Dermis blood vessel endothelial cell (primary cell): ENCODE measurements around the gene KDM6A. TPM values are rescaled to one million over a fixed set of nuclear protein-coding genes. Genes with fewer than 3 reads are reported as not detected.
"Not testable (repeated sequence)": the region's sequence is repeated elsewhere in the genome, so short reads cannot be mapped to it uniquely, and the experiment has no call there.

Experiments used
- DNase-seq: peaks from one replicate; pipeline ENCODE4 v3.0.0; 2010
- total RNA-seq: library from RNA; depleted of rRNA; stranded (reverse); fragments of >200 nt; gene quantifications from 2 replicates; pipeline ENCODE4 v1.2.3, GENCODE V29; 2014

Gene KDM6A
- total RNA-seq, 1 donor from 2014 or later = 32.5 TPM

- DNase-seq = no peak
These were observed 94.2 kb downstream of the KDM6A start for GRCh38 chrX:44967221-44967620.

GRCh38 chrX:44970709-44971108 is 97.7 kb downstream of the KDM6A start:
- no peak for DNase-seq

GRCh38 chrX:44971674-44972073 is 98.7 kb downstream of the KDM6A start:
- DNase-seq = no peak

DNA sequence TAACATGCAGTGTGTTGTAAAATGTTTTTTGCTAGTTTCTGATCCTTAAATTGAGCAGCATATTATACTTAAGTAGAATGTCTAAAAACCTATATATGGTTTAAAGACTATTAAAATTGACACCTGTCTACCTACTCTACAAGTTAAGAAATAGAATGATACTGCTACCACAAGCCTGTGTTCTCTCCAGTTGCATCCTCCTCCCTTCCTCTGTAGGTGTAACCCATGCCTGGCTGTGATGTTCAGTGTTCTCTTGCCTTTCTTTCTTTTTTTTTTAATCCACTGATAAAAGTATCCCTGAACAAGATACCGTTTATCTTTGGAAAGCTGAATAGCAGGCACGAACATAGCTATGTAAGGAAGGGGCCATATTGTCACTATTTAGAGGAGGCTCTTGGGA is 99.1 kb downstream of the KDM6A start:
- DNase-seq = no peak

- DNase-seq = no peak
These were observed 100.5 kb downstream of the KDM6A start for GRCh38 chrX:44973420-44973932.

DNA sequence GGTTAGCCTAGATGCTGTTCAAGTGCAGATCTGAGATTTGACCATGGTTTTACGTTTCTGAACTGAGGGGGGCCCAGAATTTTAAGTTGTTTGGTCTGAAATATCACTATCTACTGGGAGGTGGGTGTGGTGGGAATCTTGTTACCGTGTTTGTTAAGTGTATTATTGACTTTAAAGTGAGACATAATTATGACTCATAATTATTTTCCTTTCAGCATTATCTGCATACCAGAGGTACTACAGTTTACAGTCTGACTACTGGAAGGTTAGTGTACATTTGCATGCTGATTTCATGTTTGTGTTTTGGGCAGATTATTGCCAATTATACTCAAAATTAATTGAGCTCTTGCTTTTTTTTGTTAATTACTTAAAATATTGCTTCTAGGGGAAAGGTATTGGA is 101.5 kb downstream of the KDM6A start:
- peak; percentile 45 for DNase-seq

GRCh38 chrX:44975666-44976263 is 102.8 kb downstream of the KDM6A start:
- DNase-seq = peak; percentile 2

- DNase-seq = no peak
These were observed 106.0 kb downstream of the KDM6A start for GRCh38 chrX:44978976-44979375.

GRCh38 chrX:44980403-44980802 is 107.4 kb downstream of the KDM6A start:
- DNase-seq = no peak

DNA sequence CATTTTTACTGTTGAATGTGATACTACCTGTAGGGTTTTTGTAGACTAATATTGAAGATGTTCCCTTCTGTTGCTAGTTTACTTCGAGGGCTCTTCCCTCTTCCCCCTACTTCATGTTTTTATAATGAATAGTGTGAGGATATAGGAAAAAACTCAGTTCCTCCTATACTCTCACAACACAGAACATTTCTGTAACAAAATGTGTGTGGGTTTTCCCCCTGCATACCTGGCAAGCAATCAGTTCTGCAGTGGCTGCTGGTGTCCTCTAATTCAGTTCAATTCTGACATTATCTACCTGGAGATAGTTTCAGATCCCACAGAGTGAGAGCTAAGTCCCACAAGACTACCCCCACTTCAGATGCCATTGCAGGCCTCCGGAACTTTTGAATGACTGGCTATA is 107.9 kb downstream of the KDM6A start:
- DNase-seq = no peak

DNA sequence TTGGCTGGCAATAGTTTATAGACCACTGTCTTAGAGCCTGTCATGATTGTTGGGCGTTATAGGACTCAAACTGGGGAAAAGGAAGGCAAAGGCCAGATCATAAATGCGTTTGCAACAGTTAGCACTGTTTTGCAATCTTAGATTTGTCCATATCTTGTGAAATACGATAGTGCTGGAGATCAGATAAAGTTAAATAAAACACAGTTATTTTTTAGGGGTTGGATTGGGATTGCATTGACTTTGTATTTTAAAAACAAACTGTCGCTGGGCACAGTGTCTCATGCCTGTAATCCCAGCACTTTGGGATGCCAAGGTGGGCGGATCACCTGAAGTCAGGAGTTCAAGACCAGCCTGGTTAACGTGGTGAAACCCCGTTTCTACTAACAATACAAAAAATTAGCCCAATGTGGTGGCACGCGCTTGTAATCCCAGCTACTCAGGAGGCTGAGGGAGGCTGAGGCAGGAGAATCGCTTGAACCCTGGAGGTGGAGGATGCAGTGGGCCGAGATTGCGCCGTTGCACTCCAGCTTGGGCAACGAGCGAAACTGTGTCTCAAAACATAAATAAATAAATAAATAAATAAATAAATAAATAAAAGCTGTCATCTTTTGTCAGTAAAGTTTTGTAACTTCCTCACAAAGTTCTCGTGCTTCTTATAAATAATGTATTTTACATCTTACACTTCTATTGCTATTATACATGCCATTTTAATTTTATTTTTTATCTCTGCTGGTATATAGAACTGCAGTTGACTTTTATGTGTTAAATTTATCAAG is 117.2 kb downstream of the KDM6A start:
- DNase-seq = no peak

GRCh38 chrX:44992775-44993174 is 119.8 kb downstream of the KDM6A start:
- DNase-seq = no peak

- DNase-seq = no peak
These were observed 123.3 kb downstream of the KDM6A start for GRCh38 chrX:44996277-44996676.

DNA sequence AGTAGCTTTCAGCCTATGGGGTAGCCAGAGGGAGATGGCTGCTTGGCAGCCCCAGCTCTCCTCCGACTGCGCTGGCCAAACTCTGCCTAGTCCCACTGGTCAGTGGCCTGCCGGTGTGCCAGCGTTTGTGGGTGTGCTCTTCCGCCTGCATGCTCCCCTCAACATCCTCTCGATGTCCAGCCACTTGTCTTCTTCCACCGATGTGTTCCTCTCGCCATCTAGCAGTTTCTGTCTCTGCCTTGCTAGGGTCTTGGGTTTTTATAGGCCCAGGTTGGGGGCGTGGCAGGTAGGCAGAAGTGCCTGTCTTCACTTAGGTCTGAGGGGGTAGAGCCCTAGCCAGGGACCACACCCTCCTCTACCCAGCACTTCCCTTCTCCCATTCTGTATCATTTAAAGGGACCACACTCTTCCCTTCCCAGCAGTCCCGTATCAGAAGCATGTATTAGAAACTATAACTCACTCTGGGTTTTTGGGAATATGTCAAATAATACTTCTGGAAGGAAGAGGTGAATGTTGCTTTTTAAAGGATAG is 124.4 kb downstream of the KDM6A start:
- no peak for DNase-seq

GRCh38 chrX:44997888-44998287 is 124.9 kb downstream of the KDM6A start:
- DNase-seq = no peak

DNA sequence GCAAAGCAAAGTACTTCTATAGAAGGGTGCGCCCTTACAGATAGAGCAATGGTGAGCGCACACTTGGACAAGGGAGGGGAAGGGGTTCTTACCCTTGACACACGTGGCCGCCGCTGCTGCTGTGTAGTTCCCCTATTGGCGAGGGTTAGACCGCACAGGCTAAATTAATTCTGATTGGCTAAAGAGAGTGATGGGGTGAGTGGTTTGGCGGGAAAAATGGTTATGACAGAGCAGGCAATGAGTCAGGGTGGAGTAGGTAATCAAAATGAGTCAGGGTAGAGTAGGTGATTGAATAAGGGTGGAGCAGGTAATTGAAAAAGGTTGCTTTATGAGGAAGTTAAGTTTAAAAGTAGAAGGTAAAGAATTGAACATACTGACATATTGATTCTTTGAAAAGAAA is 126.2 kb downstream of the KDM6A start:
- DNase-seq = not testable (repeated sequence)

GRCh38 chrX:44999872-45000271 is 126.9 kb downstream of the KDM6A start:
- DNase-seq = not testable (repeated sequence)

- no peak for DNase-seq
These were observed 128.1 kb downstream of the KDM6A start for GRCh38 chrX:45001048-45001447.

GRCh38 chrX:45003085-45003484 is 130.1 kb downstream of the KDM6A start:
- DNase-seq = no peak

DNA sequence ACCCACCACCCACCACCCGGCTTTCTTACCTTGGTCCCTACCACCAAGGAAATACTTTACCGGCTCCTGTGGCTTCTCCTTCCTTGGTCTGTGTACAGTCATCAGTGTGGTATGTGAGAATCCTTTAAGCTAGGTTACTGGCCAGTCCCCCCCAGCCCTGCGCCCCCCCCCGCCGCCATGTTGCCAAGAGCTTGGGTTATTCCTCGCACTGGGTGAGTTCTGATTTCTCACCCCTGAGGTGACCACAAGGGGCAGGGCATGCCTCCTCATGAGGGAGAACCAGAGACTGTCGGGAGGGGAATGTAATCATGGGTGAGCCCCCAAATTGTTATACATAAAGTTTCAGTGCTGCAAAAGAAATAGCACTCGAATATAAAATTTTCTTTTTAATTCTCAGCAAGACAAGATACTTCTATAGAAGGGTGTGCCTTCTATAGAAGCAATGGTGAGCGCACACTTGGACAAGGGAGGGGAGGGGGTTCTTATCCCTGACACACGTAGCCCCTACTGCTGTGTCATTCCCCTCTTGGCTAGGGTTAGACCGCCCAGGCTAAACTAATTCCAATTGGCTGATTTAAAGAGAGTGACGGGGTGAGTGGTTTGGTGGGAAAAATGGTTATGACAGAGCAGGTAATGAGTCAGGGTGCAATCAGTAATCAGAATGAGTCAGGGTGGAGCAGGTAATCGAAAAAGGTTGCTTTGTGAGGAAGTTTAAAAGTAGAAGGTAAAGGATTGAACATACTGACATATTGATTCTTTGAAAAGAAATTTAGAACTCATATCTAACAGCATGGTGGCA is 133.2 kb downstream of the KDM6A start:
- no peak for DNase-seq

- DNase-seq = no peak
These were observed 134.6 kb downstream of the KDM6A start for GRCh38 chrX:45007598-45007997.

GRCh38 chrX:45009371-45010000 is 136.5 kb downstream of the KDM6A start:
- DNase-seq = no peak

- DNase-seq = no peak
These were observed 138.1 kb downstream of the KDM6A start for GRCh38 chrX:45011131-45011530.
